GM19023 (cell line): Measurements from ENCODE around the gene NDUFB8.

ENCODE experiments used
- ATAC-seq: cut with Tn5 transposase; IDR thresholded peaks from one replicate; pipeline ENCODE4 v1.9.1; 2021; ENCODE audit warnings: mild to moderate bottlenecking, moderate library complexity; ENCODE audit not compliant: unreplicated experiment

The NDUFB8 gene

GRCh38 chr10:100477970-100478369 is 51.7 kb downstream of the NDUFB8 start:
- no peak for ATAC-seq
